ENCODE results near the gene UGT1A5. TPM values are rescaled to one million over a fixed set of nuclear protein-coding genes. Genes with fewer than 3 reads are reported as not detected.

The UGT1A5 gene
- total and polyA plus RNA-seq, 2 of the 4 experiments (the other 2 are of a cell fraction), result not detected

- Histone ChIP-seq H2AK9ac (replicated peaks; ENCODE audit: low read depth, low read length, poor library complexity) (no peak overlapping the region), H2AK5ac (ENCODE audit: low read depth, low read length) (no peak overlapping the region), H3K9me1 (ENCODE audit: insufficient read depth, low read length) (no peaks in the 10 kb centered on the region), H2BK5ac (ENCODE audit: low read depth, low read length, poor library complexity, severe bottlenecking) (no peak overlapping the region), H2BK120ac (ENCODE audit: low read depth, low read length) (no peak overlapping the region), H4K20me1 (ENCODE audit: insufficient read depth, low read length) (no peaks in the 10 kb centered on the region), H3K4me3 (ENCODE audit: insufficient read depth, low read depth, low read length) (no peak overlapping the region), H3K4me1 (ENCODE audit: control insufficient read depth, insufficient read depth, low read length) (no peaks in the 10 kb centered on the region), H3K9me3 (ENCODE audit: control insufficient read depth, insufficient read depth, low read length) (no peaks in the 10 kb centered on the region), H3K27me3 (ENCODE audit: control insufficient read depth, insufficient read depth, low read length) (no peaks in the 10 kb centered on the region), H3K9ac (ENCODE audit: low read depth, low read length) (no peak overlapping the region), H3K36me3 (ENCODE audit: control insufficient read depth, insufficient read depth, low read length) (no peaks in the 10 kb centered on the region), H3K79me1 (ENCODE audit: low read depth in 1 of 2, low read length in 2 of 2) (no peaks in the 10 kb centered on the region), H2AFZ (replicated peaks; ENCODE audit: low read length, poor library complexity) (no peak overlapping the region), H2BK15ac (ENCODE audit: low read depth, low read length) (no peak overlapping the region), H3K14ac (replicated peaks; ENCODE audit: low read depth, low read length) (no peak overlapping the region), H3K23ac (ENCODE audit: low read depth, low read length) (no peak overlapping the region), H2BK20ac (ENCODE audit: low read depth, low read length) (no peak overlapping the region), H4K8ac (ENCODE audit: low read depth in 2 of 2, low read length in 2 of 2) (no peak overlapping the region), H3K18ac (ENCODE audit: low read depth, low read length) (no peak overlapping the region), H4K91ac (ENCODE audit: insufficient read depth, low read depth, low read length) (no peak overlapping the region), H3K4me2 (ENCODE audit: low read depth, low read length) (no peak overlapping the region), H3K4ac (ENCODE audit: low read depth, low read length) (no peak overlapping the region), H4K5ac (ENCODE audit: low read depth, low read length) (no peak overlapping the region), H3K27ac (ENCODE audit: insufficient read depth, low read length) (no peak overlapping the region), H3K56ac (ENCODE audit: extremely low read depth, insufficient read depth, low read length) (no peak overlapping the region)
- no CpG with 5 or more reads among the region's 3 CpGs for WGBS, 2 experiments (ENCODE audit: extremely low coverage in 2 of 2, insufficient read length in 1 of 2)
- TF ChIP-seq MAZ (IDR thresholded peaks at IDR 0.05; ENCODE audit: borderline replicate concordance, low read depth, low read length), result no peak
- no TSS peak for BruUV-seq (replicated peaks)
- dilution Hi-C loops (cut with HindIII; ENCODE audit: low sequenced_read_pairs, unreplicated experiment) (no loop called here), in situ Hi-C loops (cut with MboI; ENCODE audit: low sequenced_read_pairs) (no loop called here), intact Hi-C loops (cut with micrococcal nuclease) (no loop called here)
- no peak for DNase-seq
- POLR2A ChIA-PET (ENCODE audit: unreplicated experiment), result no interaction called here
- CTCF ChIA-PET, result no interaction called here
- no peak for ATAC-seq (ENCODE audit: low read depth)
These were observed 39.8 kb upstream of the UGT1A5 start for GRCh38 chr2:233672886-233673285.
